ENCODE measurements around the gene LIMS1. TPM values are rescaled to one million over a fixed set of nuclear protein-coding genes. Genes with fewer than 3 reads are reported as not detected.

Gene LIMS1
- total RNA-seq, 2 donors from 2014 or later = 141 to 233 TPM

- Mint-ChIP-seq H3K4me3 (peak overlapping the region; percentile 77), H3K27me3 (no peaks in the 10 kb centered on the region), H3K4me1 (peaks cover 78% of the 10 kb centered on the region), H3K27ac (peak overlapping the region; percentile 99), H3K36me3 (ENCODE audit: low read depth) (peaks cover 3% of the 10 kb centered on the region)
- H3K9me3 ChIP-seq (ENCODE audit: control insufficient read depth, low read length, poor library complexity, severe bottlenecking) = no peaks in the 10 kb centered on the region
- no peak for DNase-seq
- ATAC-seq = peak; percentile 45
Observed at GRCh38 chr2:108615480-108616090, 81.3 kb downstream of the LIMS1 start.

DNA sequence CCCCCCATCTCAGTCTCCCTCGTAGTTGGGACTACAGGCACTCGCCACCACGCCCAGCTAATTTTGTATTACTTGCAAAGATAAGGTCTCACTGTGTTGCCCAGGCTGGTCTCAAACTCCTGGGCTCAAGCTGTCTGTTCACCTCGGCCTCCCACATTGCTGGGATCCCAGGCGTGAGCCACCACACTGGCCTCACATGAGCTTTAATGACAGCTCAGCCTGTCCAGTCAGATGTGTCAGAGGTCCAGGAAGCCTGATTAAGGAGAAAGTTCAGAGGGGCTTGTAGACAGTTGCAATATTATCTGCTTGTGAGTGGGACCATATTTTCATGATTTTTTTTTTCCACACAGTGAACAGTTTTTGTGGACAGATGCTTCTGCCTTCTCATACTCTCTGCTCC is 82.0 kb downstream of the LIMS1 start:
- no peak for DNase-seq
- ATAC-seq = no peak
- H3K4me1 Mint-ChIP-seq = peaks cover 78% of the 10 kb centered on the region
- H3K36me3 Mint-ChIP-seq (ENCODE audit: low read depth) = peaks cover 5% of the 10 kb centered on the region
- no peaks in the 10 kb centered on the region for H3K9me3 ChIP-seq (ENCODE audit: control insufficient read depth, low read length, poor library complexity, severe bottlenecking)
- H3K27ac Mint-ChIP-seq = peak overlapping the region; percentile 99
- H3K4me3 Mint-ChIP-seq = peak overlapping the region; percentile 77
- no peaks in the 10 kb centered on the region for H3K27me3 Mint-ChIP-seq

DNA sequence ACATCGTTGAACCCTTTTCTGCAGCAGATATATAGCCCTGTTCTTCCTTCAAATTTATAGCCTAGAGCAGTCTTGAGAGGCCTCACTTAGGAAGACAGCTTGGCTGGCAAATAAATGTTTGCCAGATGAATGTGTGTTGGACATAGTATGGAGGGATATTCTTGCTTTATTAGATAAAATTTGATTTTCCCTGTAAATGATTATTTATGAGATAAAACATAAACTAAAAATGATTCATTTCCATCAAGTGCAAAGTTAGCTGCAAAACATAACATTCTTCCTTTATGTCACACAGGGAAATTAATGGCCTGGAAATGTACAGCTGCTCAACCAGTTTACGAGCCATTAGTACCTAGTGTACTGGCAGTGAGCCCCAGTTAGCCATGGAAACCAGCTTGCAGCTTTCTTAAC is 82.5 kb downstream of the LIMS1 start:
- no peaks in the 10 kb centered on the region for H3K9me3 ChIP-seq (ENCODE audit: control insufficient read depth, low read length, poor library complexity, severe bottlenecking)
- Mint-ChIP-seq H3K27ac (peak overlapping the region; percentile 99), H3K4me3 (no peak overlapping the region), H3K4me1 (peaks cover 78% of the 10 kb centered on the region), H3K27me3 (no peaks in the 10 kb centered on the region), H3K36me3 (ENCODE audit: low read depth) (peaks cover 7% of the 10 kb centered on the region)
- DNase-seq (no peak), ATAC-seq (no peak)

DNA sequence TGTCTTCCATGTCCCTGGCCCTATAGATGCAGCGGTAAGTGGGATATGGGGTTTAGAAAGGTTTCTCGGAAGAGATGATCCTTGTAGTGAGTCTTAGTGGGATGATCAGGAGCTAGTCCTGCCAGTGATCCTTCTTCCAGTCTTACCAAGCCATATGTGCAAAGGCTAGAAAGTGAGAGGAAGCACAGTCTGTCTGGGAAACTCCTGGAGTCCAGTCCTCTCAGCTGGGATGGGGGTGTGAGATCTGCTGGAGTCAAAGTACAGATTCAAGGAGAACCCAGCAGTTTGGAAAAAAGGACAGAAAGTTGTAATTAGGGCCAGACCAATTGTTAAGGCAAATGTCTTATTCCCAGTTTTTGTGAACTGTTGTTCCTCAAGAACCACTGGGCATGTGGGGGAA is 83.3 kb downstream of the LIMS1 start:
- ATAC-seq (no peak), DNase-seq (no peak)
- Mint-ChIP-seq H3K4me3 (peak overlapping the region; percentile 100), H3K27me3 (no peaks in the 10 kb centered on the region), H3K36me3 (ENCODE audit: low read depth) (peaks cover 7% of the 10 kb centered on the region), H3K4me1 (peaks cover 72% of the 10 kb centered on the region), H3K27ac (peak overlapping the region; percentile 99)
- H3K9me3 ChIP-seq (ENCODE audit: control insufficient read depth, low read length, poor library complexity, severe bottlenecking) = no peaks in the 10 kb centered on the region

DNA sequence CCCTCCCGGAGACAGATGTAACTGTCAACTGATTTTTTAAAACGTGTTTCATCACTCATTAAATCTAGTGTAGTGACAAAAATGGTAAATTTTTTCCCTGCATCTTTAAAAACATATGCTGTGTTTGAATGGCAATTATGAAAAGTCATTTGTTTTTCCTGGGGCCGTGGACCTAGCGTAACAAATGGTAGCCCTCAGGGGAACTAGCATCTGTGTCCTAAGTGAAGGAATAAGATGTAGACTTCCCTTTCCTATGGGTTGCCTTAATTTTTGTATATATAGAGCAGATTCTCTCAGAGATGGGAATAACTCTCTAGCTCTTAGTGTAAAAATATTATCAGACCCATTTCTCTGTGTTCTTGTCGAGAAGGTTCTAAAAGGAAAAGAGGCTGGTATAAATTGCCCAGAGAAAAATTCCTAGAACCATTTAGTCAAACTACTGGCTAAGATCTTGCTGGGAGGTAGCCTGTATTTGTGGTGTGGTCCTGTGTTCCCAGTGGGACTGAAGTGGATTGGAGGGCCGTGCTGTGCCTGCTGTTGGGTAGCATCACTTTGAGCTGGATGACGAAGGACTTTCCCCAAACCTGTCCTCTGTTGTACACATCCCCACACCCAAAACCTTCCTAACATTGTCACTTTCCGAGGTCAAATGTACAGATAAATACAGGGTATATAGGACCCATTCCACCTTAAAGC is 85.8 kb downstream of the LIMS1 start:
- ATAC-seq = no peak
- H3K27me3 Mint-ChIP-seq = no peaks in the 10 kb centered on the region
- H3K4me1 Mint-ChIP-seq = peaks cover 56% of the 10 kb centered on the region
- H3K4me3 Mint-ChIP-seq = peak overlapping the region; percentile 100
- H3K36me3 Mint-ChIP-seq (ENCODE audit: low read depth) = peaks cover 5% of the 10 kb centered on the region
- DNase-seq = no peak
- no peaks in the 10 kb centered on the region for H3K9me3 ChIP-seq (ENCODE audit: control insufficient read depth, low read length, poor library complexity, severe bottlenecking)
- peak overlapping the region; percentile 99 for H3K27ac Mint-ChIP-seq

- peak overlapping the region; percentile 100 for H3K4me3 Mint-ChIP-seq
- H3K36me3 Mint-ChIP-seq (ENCODE audit: low read depth) = peaks cover 5% of the 10 kb centered on the region
- DNase-seq (no peak), ATAC-seq (peak; percentile 1)
- no peaks in the 10 kb centered on the region for H3K27me3 Mint-ChIP-seq
- H3K4me1 Mint-ChIP-seq = peaks cover 57% of the 10 kb centered on the region
- H3K9me3 ChIP-seq (ENCODE audit: control insufficient read depth, low read length, poor library complexity, severe bottlenecking) = no peaks in the 10 kb centered on the region
- H3K27ac Mint-ChIP-seq = peak overlapping the region; percentile 99
Observed at GRCh38 chr2:108620656-108621055, 86.4 kb downstream of the LIMS1 start.

DNA sequence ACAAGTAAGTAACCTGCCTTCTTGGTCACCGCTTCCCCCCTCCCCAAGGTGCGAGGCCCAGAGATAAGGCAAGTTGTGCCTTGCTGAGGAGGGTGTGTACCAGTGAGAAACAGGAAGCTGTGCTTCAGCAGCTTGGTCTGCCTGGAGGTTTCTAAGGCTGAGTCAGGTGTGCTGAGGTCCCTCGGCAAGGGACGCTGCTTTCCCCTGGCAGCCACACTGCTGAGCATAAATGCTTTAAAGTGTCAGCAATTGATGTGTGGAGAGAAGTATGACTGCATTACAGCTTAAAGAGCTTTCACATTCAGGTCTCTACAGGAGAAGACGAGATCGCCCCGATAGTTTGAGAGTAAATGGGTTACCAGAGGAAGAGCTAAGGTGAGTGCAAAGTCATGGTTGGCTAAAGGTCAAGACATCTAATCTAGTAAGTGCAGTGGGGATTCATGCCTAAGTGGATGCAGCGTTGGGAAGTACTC is 86.9 kb downstream of the LIMS1 start:
- H3K9me3 ChIP-seq (ENCODE audit: control insufficient read depth, low read length, poor library complexity, severe bottlenecking) = no peaks in the 10 kb centered on the region
- Mint-ChIP-seq H3K4me1 (peaks cover 56% of the 10 kb centered on the region), H3K27me3 (no peaks in the 10 kb centered on the region), H3K4me3 (peak overlapping the region; percentile 100), H3K27ac (peak overlapping the region; percentile 99), H3K36me3 (ENCODE audit: low read depth) (peaks cover 5% of the 10 kb centered on the region)
- peak; percentile 94 for ATAC-seq
- peak; percentile 36 to 67 (median 66) for DNase-seq

- peaks cover 53% of the 10 kb centered on the region for H3K4me1 Mint-ChIP-seq
- H3K27ac Mint-ChIP-seq = peak overlapping the region; percentile 99
- no peaks in the 10 kb centered on the region for H3K9me3 ChIP-seq (ENCODE audit: control insufficient read depth, low read length, poor library complexity, severe bottlenecking)
- no peaks in the 10 kb centered on the region for H3K27me3 Mint-ChIP-seq
- DNase-seq (no peak), ATAC-seq (no peak)
- peaks cover 5% of the 10 kb centered on the region for H3K36me3 Mint-ChIP-seq (ENCODE audit: low read depth)
- peak overlapping the region; percentile 100 for H3K4me3 Mint-ChIP-seq
Observed at GRCh38 chr2:108621687-108622681, 87.7 kb downstream of the LIMS1 start.

GRCh38 chr2:108623616-108624015 is 89.3 kb downstream of the LIMS1 start:
- peak overlapping the region; percentile 100 for H3K4me3 Mint-ChIP-seq
- H3K36me3 Mint-ChIP-seq (ENCODE audit: low read depth) = peaks cover 7% of the 10 kb centered on the region
- H3K27me3 Mint-ChIP-seq = no peaks in the 10 kb centered on the region
- H3K27ac Mint-ChIP-seq = peak overlapping the region; percentile 99
- DNase-seq = no peak
- ATAC-seq = no peak
- peaks cover 52% of the 10 kb centered on the region for H3K4me1 Mint-ChIP-seq
- H3K9me3 ChIP-seq (ENCODE audit: control insufficient read depth, low read length, poor library complexity, severe bottlenecking) = no peaks in the 10 kb centered on the region

- Mint-ChIP-seq H3K27ac (peak overlapping the region; percentile 99), H3K4me1 (peaks cover 52% of the 10 kb centered on the region), H3K4me3 (peak overlapping the region; percentile 90), H3K27me3 (no peaks in the 10 kb centered on the region), H3K36me3 (ENCODE audit: low read depth) (peaks cover 9% of the 10 kb centered on the region)
- no peak for ATAC-seq
- no peak for DNase-seq
- no peaks in the 10 kb centered on the region for H3K9me3 ChIP-seq (ENCODE audit: control insufficient read depth, low read length, poor library complexity, severe bottlenecking)
Observed at GRCh38 chr2:108625186-108625827, 91.0 kb downstream of the LIMS1 start.

- H3K36me3 Mint-ChIP-seq (ENCODE audit: low read depth) = peaks cover 9% of the 10 kb centered on the region
- H3K4me3 Mint-ChIP-seq = peak overlapping the region; percentile 90
- DNase-seq (no peak), ATAC-seq (no peak)
- H3K4me1 Mint-ChIP-seq = peaks cover 53% of the 10 kb centered on the region
- H3K27me3 Mint-ChIP-seq = no peaks in the 10 kb centered on the region
- H3K27ac Mint-ChIP-seq = peak overlapping the region; percentile 99
- no peaks in the 10 kb centered on the region for H3K9me3 ChIP-seq (ENCODE audit: control insufficient read depth, low read length, poor library complexity, severe bottlenecking)
Observed at GRCh38 chr2:108625828-108626195, 91.5 kb downstream of the LIMS1 start.

DNA sequence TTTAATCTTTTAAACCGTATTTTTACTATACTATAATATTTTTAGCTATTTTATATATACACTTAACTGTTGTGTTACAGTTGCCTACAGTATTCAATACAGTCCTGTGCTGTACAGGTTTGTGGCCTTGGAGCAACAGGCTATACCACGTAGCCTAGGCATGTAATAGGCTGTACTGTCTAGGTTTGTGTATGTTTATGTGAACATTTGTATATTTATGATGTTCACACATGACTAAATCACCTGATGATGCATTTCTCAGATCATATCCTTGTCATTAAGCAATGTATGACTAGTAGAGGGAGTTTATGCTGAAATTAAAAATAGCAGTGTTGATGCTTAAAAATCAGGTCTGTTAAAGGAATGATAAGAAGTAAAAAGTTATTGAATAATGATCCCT is 92.7 kb downstream of the LIMS1 start:
- Mint-ChIP-seq H3K4me1 (peaks cover 54% of the 10 kb centered on the region), H3K36me3 (ENCODE audit: low read depth) (peaks cover 5% of the 10 kb centered on the region), H3K4me3 (peak overlapping the region; percentile 90), H3K27ac (peak overlapping the region; percentile 99), H3K27me3 (no peaks in the 10 kb centered on the region)
- no peak for DNase-seq
- H3K9me3 ChIP-seq (ENCODE audit: control insufficient read depth, low read length, poor library complexity, severe bottlenecking) = no peaks in the 10 kb centered on the region
- ATAC-seq = peak; percentile 40
